Neural cell (in vitro differentiated cells): ENCODE measurements around the gene SH3RF1.

Experiments used
- CTCF ChIP-seq: fragments of 450-650 bp; IDR thresholded peaks from 2 replicates; pipeline ENCODE4 v1.5.1; 2014; ENCODE audit warnings: antibody characterized with exemption, mild to moderate bottlenecking, moderate library complexity; ENCODE audit not compliant: poor library complexity, severe bottlenecking
- EP300 ChIP-seq: fragments of 450-650 bp; conservative IDR thresholded peaks from 2 replicates; pipeline ENCODE4 v1.6.1; 2014; ENCODE audit warnings: antibody characterized with exemption, mild to moderate bottlenecking, moderate library complexity; ENCODE audit not compliant: poor library complexity, severe bottlenecking
- EZH2 ChIP-seq: fragments of 200-600, 300-800 bp; shearing (Covaris generic), sonication (generic); IDR thresholded peaks from 2 replicates; pipeline ENCODE4 v1.6.1; 2014; ENCODE audit warnings: antibody characterized with exemption, low read length, borderline replicate concordance, mild to moderate bottlenecking; ENCODE audit not compliant: insufficient read depth, poor library complexity, severe bottlenecking
- MXI1 ChIP-seq: fragments of 450-650 bp; conservative IDR thresholded peaks from 2 replicates; pipeline ENCODE4 v1.6.1; 2014; ENCODE audit warnings: antibody characterized with exemption, mild to moderate bottlenecking; ENCODE audit not compliant: poor library complexity, severe bottlenecking
- POLR2AphosphoS5 ChIP-seq: IDR thresholded peaks from 2 replicates; pipeline ENCODE4 v1.6.1; 2012
- RAD21 ChIP-seq: fragments of 450-650 bp; conservative IDR thresholded peaks from 2 replicates; pipeline ENCODE4 v1.6.1; 2014; ENCODE audit warnings: antibody characterized with exemption, mild to moderate bottlenecking, moderate library complexity
- REST ChIP-seq: IDR thresholded peaks from 2 replicates; pipeline ENCODE4 v1.6.1; 2012; ENCODE audit warnings: borderline replicate concordance
- SMC3 ChIP-seq: fragments of 450-650 bp; conservative IDR thresholded peaks from 2 replicates; pipeline ENCODE4 v1.6.1; 2014; ENCODE audit warnings: antibody characterized with exemption, mild to moderate bottlenecking, moderate library complexity; ENCODE audit not compliant: poor library complexity
- TAF1 ChIP-seq: IDR thresholded peaks from 2 replicates; pipeline ENCODE4 v1.6.1; 2012; ENCODE audit warnings: low read depth

GRCh38 chr4:169195032-169195431 is 75.7 kb downstream of the SH3RF1 start:
- no peak for TF ChIP-seq RAD21
- TF ChIP-seq EZH2, result no peak
- TF ChIP-seq CTCF, result no peak
- TF ChIP-seq REST, result no peak
- no peak for TF ChIP-seq POLR2AphosphoS5
- TF ChIP-seq EP300, result no peak
- no peak for TF ChIP-seq SMC3
- TF ChIP-seq MXI1, result no peak
- no peak for TF ChIP-seq TAF1
